A673 (cell line): Measurements from ENCODE around the gene TCF25. TPM values are rescaled to one million over a fixed set of nuclear protein-coding genes. Genes with fewer than 3 reads are reported as not detected.

Experiments used
- BruUV-seq: library from RNA; stranded (reverse); fragments of 400-500 nt; replicated peaks from 2 replicates; lab custom pipeline; 2021; lab: Mats Ljungman, UMichigan
- CTCF ChIA-PET: fragments of 300-600 bp; sonication (Branson Sonifier 250); formaldehyde crosslinking; loops from one replicate; lab custom pipeline; 2022; ENCODE audit warnings: antibody characterized with exemption; lab: Charles Lee
- POLR2A ChIA-PET: fragments of 300-600 bp; sonication (Branson Sonifier 250); formaldehyde crosslinking; loops from one replicate; lab custom pipeline; 2022; ENCODE audit warnings: antibody characterized with exemption; ENCODE audit not compliant: low non-redundant PET; lab: Charles Lee
- DNase-seq: peaks from one replicate; pipeline ENCODE4 v3.0.0-alpha.2; 2015; ENCODE audit warnings: low spot score
- H3K27ac ChIP-seq: fragments of 200-600 bp; sonication (generic); 2 replicates; pipeline ENCODE4 v1.5.1; 2016; ENCODE audit warnings: mixed run types, low read depth, mild to moderate bottlenecking, mixed read lengths, antibody characterized with exemption, low read length; ENCODE audit not compliant: poor library complexity, severe bottlenecking
- H3K27me3 ChIP-seq: fragments of 200-600 bp; sonication (generic); replicated peaks from 2 replicates; pipeline ENCODE4 v1.6.1; 2017; ENCODE audit warnings: mixed run types, low read depth, mild to moderate bottlenecking, mixed read lengths, antibody characterized with exemption, low read length; ENCODE audit not compliant: insufficient read depth, poor library complexity
- H3K36me3 ChIP-seq: fragments of 200-600 bp; sonication (generic); 2 replicates; pipeline ENCODE4 v1.6.1; 2016; ENCODE audit warnings: mixed run types, mild to moderate bottlenecking, mixed read lengths, antibody characterized with exemption, low read length; ENCODE audit not compliant: insufficient read depth, poor library complexity, severe bottlenecking
- H3K4me1 ChIP-seq: fragments of 200-600 bp; sonication (generic); 2 replicates; pipeline ENCODE4 v1.6.1; 2017; ENCODE audit warnings: mixed run types, mild to moderate bottlenecking, mixed read lengths, antibody characterized with exemption, low read length; ENCODE audit not compliant: insufficient read depth, poor library complexity, severe bottlenecking
- H3K4me3 ChIP-seq: fragments of 200-600 bp; sonication (generic); 2 replicates; pipeline ENCODE4 v1.5.1; 2016; ENCODE audit warnings: low read depth, mixed run types, mild to moderate bottlenecking, mixed read lengths, low read length; ENCODE audit not compliant: poor library complexity, severe bottlenecking
- H3K9me3 ChIP-seq: fragments of 200-600 bp; sonication (generic); 2 replicates; pipeline ENCODE4 v1.6.1; 2016; ENCODE audit warnings: mixed run types, low read depth, mild to moderate bottlenecking, mixed read lengths, antibody characterized with exemption, low read length; ENCODE audit not compliant: poor library complexity, severe bottlenecking
- EZH2 ChIP-seq: fragments of 200-600 bp; sonication (generic); IDR thresholded peaks from 2 replicates; pipeline ENCODE4 v1.6.1; 2017; ENCODE audit warnings: borderline replicate concordance, low read depth, mild to moderate bottlenecking, mixed read lengths, antibody characterized with exemption, low read length; ENCODE audit not compliant: poor library complexity, severe bottlenecking
- intact Hi-C: fragments of 100-400 bp; cut with micrococcal nuclease; formaldehyde crosslinking; loops from one replicate; pipeline ENCODE4 v1.10.0; 2022; ENCODE audit not compliant: unreplicated experiment
- total RNA-seq: library from RNA; stranded (reverse); gene quantifications from 2 replicates; pipeline ENCODE4 v1.2.3, GENCODE V29; 2021
- TF ChIP-seq, protein P1 (sequence below): fragments of 300-800, 200-600 bp; sonication (generic); conservative IDR thresholded peaks from 2 replicates; pipeline ENCODE4 v1.5.1; 2017; ENCODE audit warnings: low read depth, mild to moderate bottlenecking, antibody characterized with exemption, low read length, moderate library complexity, mixed read lengths

Gene TCF25
- total RNA-seq, 1 experiment from 2014 or later: 190 TPM

DNA sequence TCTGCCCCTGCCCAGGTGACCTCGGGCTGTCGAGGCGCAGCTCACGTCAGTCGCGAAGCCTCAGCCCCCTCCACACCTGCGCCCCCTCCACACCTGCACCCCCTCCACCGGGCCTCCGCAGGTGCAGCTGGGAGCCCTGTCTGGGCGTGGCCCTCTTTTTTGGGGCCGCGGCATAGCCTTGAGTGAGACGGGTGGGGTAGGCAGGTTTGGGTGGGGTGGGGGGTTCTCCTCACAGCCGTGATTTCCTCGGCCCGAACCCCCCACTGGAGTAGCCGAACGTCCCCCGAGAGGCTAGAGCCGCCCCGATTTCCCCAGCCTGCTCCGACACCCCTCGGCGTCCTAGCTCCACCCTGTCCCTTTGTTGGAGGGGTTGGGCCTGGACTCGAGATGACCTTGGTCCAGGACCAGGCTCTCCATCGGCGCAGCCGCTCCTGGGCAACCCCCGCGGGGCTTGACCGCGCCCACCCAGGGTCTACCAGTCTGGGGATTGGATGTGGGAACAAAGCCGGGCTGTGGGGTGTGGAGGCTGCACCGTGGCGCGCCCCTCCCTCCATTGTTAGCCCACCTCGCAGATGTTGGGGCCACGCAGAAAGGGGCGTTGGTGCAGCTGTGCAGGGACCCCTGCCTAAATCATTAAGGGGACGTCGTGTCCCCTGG is 50.4 kb downstream of the TCF25 start:
- peaks cover 43% of the 10 kb centered on the region for H3K4me1 ChIP-seq
- H3K9me3 ChIP-seq: no peaks in the 10 kb centered on the region
- BruUV-seq: no TSS peak
- H3K36me3 ChIP-seq: peaks cover 4% of the 10 kb centered on the region
- ChIA-PET POLR2A (no interaction called here), CTCF (no interaction called here)
- peak; percentile 42 for DNase-seq
- peak overlapping the region; percentile 78 for H3K27ac ChIP-seq
- peak overlapping the region; percentile 95 for H3K4me3 ChIP-seq
- intact Hi-C loops: loop anchor here (2.0 to 10.0 kb wide), 2 partner anchors 49 to 101 kb away; no protein-coding TSS in a partner anchor
- H3K27me3 ChIP-seq: no peaks in the 10 kb centered on the region
- TF ChIP-seq, protein P1, sequence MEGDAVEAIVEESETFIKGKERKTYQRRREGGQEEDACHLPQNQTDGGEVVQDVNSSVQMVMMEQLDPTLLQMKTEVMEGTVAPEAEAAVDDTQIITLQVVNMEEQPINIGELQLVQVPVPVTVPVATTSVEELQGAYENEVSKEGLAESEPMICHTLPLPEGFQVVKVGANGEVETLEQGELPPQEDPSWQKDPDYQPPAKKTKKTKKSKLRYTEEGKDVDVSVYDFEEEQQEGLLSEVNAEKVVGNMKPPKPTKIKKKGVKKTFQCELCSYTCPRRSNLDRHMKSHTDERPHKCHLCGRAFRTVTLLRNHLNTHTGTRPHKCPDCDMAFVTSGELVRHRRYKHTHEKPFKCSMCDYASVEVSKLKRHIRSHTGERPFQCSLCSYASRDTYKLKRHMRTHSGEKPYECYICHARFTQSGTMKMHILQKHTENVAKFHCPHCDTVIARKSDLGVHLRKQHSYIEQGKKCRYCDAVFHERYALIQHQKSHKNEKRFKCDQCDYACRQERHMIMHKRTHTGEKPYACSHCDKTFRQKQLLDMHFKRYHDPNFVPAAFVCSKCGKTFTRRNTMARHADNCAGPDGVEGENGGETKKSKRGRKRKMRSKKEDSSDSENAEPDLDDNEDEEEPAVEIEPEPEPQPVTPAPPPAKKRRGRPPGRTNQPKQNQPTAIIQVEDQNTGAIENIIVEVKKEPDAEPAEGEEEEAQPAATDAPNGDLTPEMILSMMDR: no peak
- TF ChIP-seq EZH2: no peak

DNA sequence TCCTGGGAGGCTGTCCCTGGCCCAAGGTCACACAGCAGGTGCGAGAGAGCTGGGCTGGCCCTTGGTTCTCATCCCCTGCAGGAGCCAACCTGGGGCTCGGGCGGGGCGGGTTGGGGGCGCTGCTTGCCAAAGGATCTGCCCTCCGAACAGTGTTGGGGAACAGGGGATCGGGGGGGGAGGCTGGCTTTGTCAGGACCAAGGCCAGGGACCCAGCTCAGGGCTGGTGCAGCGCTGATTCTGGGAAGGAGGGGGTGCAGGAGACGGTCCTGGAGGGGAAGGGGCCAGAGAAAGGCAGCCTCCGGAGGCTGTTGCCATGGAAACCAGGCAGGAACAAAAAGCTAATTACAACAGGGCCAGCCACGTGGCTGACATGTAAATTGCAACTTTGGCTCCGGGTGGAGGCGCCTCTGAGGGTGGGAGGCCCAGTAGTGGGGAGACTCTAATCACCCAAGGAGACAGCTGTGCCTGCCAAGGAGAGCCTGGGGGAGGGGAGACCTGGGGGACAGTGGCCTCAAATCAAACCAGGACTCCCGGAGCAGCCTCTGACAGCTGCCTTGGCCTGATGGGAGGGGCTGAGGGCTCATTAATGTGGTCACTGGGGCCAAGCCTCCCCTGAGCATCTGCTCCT is 51.0 kb downstream of the TCF25 start:
- intact Hi-C loops: loop anchor here (2.0 to 10.0 kb wide), 2 partner anchors 48 to 100 kb away; no protein-coding TSS in a partner anchor
- no peak overlapping the region for H3K27ac ChIP-seq
- CTCF ChIA-PET: interaction anchor here (0.7 kb wide), 1 partner anchor 61 kb away, joined by 6 read pairs; no protein-coding TSS in a partner anchor

DNA sequence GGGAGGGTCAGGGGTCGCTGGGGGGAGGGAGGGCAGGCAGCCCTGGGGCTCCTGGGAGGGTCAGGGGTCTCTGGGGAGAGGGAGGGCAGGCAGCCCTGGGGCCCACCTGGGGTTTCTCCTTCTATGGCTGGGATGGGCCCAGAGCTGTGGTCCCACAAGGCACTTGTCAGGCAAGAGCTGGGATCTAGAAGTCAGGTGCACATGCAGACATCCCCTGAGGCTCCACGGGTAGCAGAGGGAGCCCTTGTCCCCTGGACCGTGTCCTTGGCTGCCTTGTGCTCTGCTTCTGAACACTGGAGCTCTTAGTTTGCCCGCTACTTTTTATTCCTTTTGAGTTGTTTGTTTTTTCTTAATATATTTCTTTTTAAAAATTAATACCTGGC is 51.5 kb downstream of the TCF25 start:
- DNase-seq: peak; percentile 38
- ChIA-PET CTCF (interaction anchor here (0.6 to 0.7 kb wide), 2 partner anchors 61 to 219 kb away, joined by 3 to 6 read pairs; no protein-coding TSS in a partner anchor), POLR2A (no interaction called here)
- Histone ChIP-seq H3K9me3 (no peaks in the 10 kb centered on the region), H3K36me3 (peaks cover 4% of the 10 kb centered on the region), H3K4me1 (peaks cover 40% of the 10 kb centered on the region), H3K4me3 (peak overlapping the region; percentile 95), H3K27me3 (no peaks in the 10 kb centered on the region), H3K27ac (no peak overlapping the region)
- BruUV-seq: no TSS peak
- no peak for TF ChIP-seq EZH2
- TF ChIP-seq, protein P1: no peak
- intact Hi-C loops: loop anchor here (2.0 to 10.0 kb wide), 2 partner anchors 48 to 100 kb away; no protein-coding TSS in a partner anchor

More for the DNA sequence above, 51.0 kb downstream of the TCF25 start:
- peaks cover 40% of the 10 kb centered on the region for H3K4me1 ChIP-seq
- H3K9me3 ChIP-seq: no peaks in the 10 kb centered on the region
- BruUV-seq: no TSS peak
- POLR2A ChIA-PET: no interaction called here
- H3K4me3 ChIP-seq: peak overlapping the region; percentile 95
- peak; percentile 86 for DNase-seq
- TF ChIP-seq EZH2: no peak
- TF ChIP-seq, protein P1: no peak
- no peaks in the 10 kb centered on the region for H3K27me3 ChIP-seq
- H3K36me3 ChIP-seq: peaks cover 4% of the 10 kb centered on the region
